ENCODE measurements around the gene CRYM.

DNA sequence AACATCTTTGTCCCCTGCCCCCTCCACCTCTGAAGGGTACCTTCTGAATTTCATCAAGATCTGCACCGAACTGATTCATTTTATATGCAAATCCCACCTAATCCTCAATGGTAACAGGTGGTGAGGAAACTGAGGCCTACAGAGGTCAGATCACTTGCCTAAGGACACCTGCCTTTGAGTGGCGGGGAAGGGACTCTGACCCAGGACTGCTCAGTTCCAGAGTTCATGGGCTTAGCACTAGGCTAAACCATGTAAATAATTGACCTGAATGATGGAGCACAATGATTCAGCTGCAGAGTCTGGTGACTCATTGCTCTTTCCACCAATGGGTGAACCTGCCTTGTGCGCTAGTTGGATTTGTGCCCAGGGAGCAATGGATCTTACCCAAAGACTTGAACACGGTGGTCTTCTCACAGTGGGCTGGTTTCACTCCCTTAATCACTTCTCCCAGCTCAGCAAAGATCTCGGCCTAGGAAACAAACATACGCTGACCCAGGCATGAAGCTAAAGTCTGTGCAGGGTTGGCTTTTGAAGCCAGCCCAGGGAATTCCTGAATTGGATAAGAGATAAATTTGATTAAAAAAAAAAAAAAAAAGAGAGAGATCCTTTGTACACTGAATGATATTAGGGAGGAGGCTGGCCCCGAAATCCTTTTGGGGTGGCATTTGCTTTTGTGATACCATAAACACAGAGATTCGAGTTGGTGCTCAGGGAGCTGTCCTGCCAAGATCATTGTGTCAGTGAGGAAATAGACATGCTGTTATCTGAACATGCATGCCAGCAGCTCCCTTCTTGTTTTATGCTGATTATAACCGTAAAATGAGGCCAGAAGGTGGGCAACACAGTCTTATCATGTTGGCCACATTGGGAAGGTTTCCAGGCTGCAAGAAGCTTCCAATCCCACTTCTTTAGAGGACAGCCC is 17.0 kb downstream of the CRYM start:
- TF ChIP-seq CTCF (tag by site-specific recombination; IDR thresholded peaks at IDR 0.05), result no peak
- TF ChIP-seq ZNF37A (tag by site-specific recombination; IDR thresholded peaks at IDR 0.05), result no peak
- no peak for TF ChIP-seq SP2 (tag by site-specific recombination; IDR thresholded peaks at IDR 0.05)
